Esophagus squamous epithelium (tissue), 5 donors: ENCODE results near the gene AHDC1. TPM values are rescaled to one million over a fixed set of nuclear protein-coding genes. Genes with fewer than 3 reads are reported as not detected.
A peak's percentile ranks its signal among the peaks of the same experiment; 100 is the strongest.

Experiments used
- DNase-seq: peaks from one replicate; lab custom pipeline; 2025; lab: John Stamatoyannopoulos, UW
- H3K27ac ChIP-seq, 4 donors: fragments of 200-600 bp; sonication (generic); one replicate each; pipeline ENCODE4 v1.5.1; 2016 to 2019; ENCODE audit warnings: mild to moderate bottlenecking in 1 of 4
- H3K27me3 ChIP-seq, 4 donors: fragments of 200-600 bp; sonication (generic); 1 replicate in 3 of 4; 2 replicates in 1 of 4; pipeline versions ENCODE4 v1.5.1 to v1.6.0; 2017 to 2021; ENCODE audit warnings: antibody characterized with exemption in 1 of 4
- H3K36me3 ChIP-seq, 3 donors: fragments of 200-600 bp; sonication (generic); one replicate each; pipeline ENCODE4 v1.5.1; 2016 to 2019
- H3K4me1 ChIP-seq, 3 donors: fragments of 200-600 bp; sonication (generic); one replicate each; pipeline ENCODE4 v1.5.1; 2017 to 2019
- H3K4me3 ChIP-seq, 4 donors: fragments of 200-600 bp; sonication (generic); 1 replicate in 3 of 4; 2 replicates in 1 of 4; pipeline ENCODE4 v1.5.1; 2016 to 2019; ENCODE audit warnings: mild to moderate bottlenecking in 2 of 4, moderate library complexity in 1 of 4
- H3K9me3 ChIP-seq, 3 donors: fragments of 200-600 bp; sonication (generic); one replicate each; pipeline ENCODE4 v1.5.1; 2016 to 2019
- CTCF ChIP-seq, 6 experiments: fragments of 450-650 bp in 4 of 6; fragments of 200-600 bp in 2 of 6; sonication (generic) in 2 of 6; IDR thresholded peaks; one replicate each; pipeline ENCODE4 v1.5.1; 2016 to 2019; ENCODE audit warnings: antibody characterized with exemption in 6 of 6, mild to moderate bottlenecking in 4 of 6, moderate library complexity in 4 of 6
- POLR2A ChIP-seq, 4 donors: fragments of 450-650 bp; IDR thresholded peaks; one replicate each; pipeline ENCODE4 v1.6.1; 2017; ENCODE audit warnings: antibody characterized with exemption in 4 of 4, mild to moderate bottlenecking in 4 of 4, moderate library complexity in 3 of 4
- WGBS, 2 donors: methylation state at CpG; one replicate each; pipeline ENCODE4 v1.1.5; 2018; 5-methylcytosine and 5-hydroxymethylcytosine counted together
- intact Hi-C: fragments of 100-400 bp; cut with DNase I; formaldehyde crosslinking; loops from one replicate; pipeline ENCODE4 v1.15.0; 2022
- total RNA-seq, 4 donors: library from RNA; depleted of rRNA; stranded (reverse); fragments of >200 nt; gene quantifications; one replicate each; pipeline ENCODE4 v1.1.0, GENCODE V29; 2016
- donor health status: DM: yes; HTN: yes; CAD: no.

The AHDC1 gene
- total RNA-seq, 4 donors from 2014 or later: 22.2 to 112 (median 30.6) TPM

GRCh38 chr1:27513528-27513927 is 90.4 kb downstream of the AHDC1 start:
- Histone ChIP-seq H3K4me1 (peaks cover 30 to 86% (median 48%) of the 10 kb centered on the region in 3 donors), H3K27ac (peak overlapping the region in 3 of 4 donors; percentile 31 to 99 (median 38)), H3K27me3 (no peaks in the 10 kb centered on the region), H3K9me3 (no peaks in the 10 kb centered on the region), H3K36me3 (no peaks in the 10 kb centered on the region), H3K4me3 (no peak overlapping the region)
- DNase-seq: no peak
- no peak for TF ChIP-seq POLR2A (IDR thresholded peaks at IDR 0.05)
- intact Hi-C loops: no loop called here
- 48 to 63% methylated on average over 3 to 5 of the region's 5 CpGs for WGBS, 2 donors

- no peak for DNase-seq
- Histone ChIP-seq H3K27me3 (no peaks in the 10 kb centered on the region), H3K4me1 (peaks cover 45 to 84% (median 46%) of the 10 kb centered on the region in 3 donors), H3K4me3 (no peak overlapping the region), H3K36me3 (no peaks in the 10 kb centered on the region), H3K9me3 (no peaks in the 10 kb centered on the region), H3K27ac (peak overlapping the region; percentile 85 to 94 (median 93))
- 44 to 45% methylated on average over 5 to 9 of the region's 9 CpGs for WGBS, 2 donors
- intact Hi-C loops: no loop called here
- TF ChIP-seq POLR2A (IDR thresholded peaks at IDR 0.05): no peak
- TF ChIP-seq CTCF (IDR thresholded peaks at IDR 0.05): no peak
These were observed 94.5 kb downstream of the AHDC1 start for GRCh38 chr1:27509127-27510080.

GRCh38 chr1:27507960-27508665 is 95.8 kb downstream of the AHDC1 start:
- Histone ChIP-seq H3K27ac (peak overlapping the region; percentile 80 to 94 (median 93)), H3K4me1 (peaks cover 47 to 84% (median 50%) of the 10 kb centered on the region in 3 donors), H3K9me3 (no peaks in the 10 kb centered on the region), H3K27me3 (no peaks in the 10 kb centered on the region), H3K36me3 (no peaks in the 10 kb centered on the region), H3K4me3 (no peak overlapping the region)
- peak in 3 of 6 experiments; percentile 20 to 44 (median 22) for TF ChIP-seq CTCF (IDR thresholded peaks at IDR 0.05)
- TF ChIP-seq POLR2A (IDR thresholded peaks at IDR 0.05): peak in 1 of 4 donors; percentile 15
- 50 to 60% methylated on average over 5 to 6 of the region's 6 CpGs for WGBS, 2 donors
- intact Hi-C loops: no loop called here
- no peak for DNase-seq

GRCh38 chr1:27506703-27507102 is 97.2 kb downstream of the AHDC1 start:
- no peak for DNase-seq
- peak overlapping the region; percentile 92 to 96 (median 94) for H3K27ac ChIP-seq
- TF ChIP-seq POLR2A (IDR thresholded peaks at IDR 0.05) (no peak), CTCF (IDR thresholded peaks at IDR 0.05) (no peak)
- WGBS, 2 donors: 72% methylated on average over 6 of the region's 6 CpGs
- no peaks in the 10 kb centered on the region for H3K9me3 ChIP-seq
- no peak overlapping the region for H3K4me3 ChIP-seq
- H3K36me3 ChIP-seq: no peaks in the 10 kb centered on the region
- intact Hi-C loops: no loop called here
- H3K27me3 ChIP-seq: no peaks in the 10 kb centered on the region
- peaks cover 48 to 86% (median 50%) of the 10 kb centered on the region in 3 donors for H3K4me1 ChIP-seq

- Histone ChIP-seq H3K27me3 (no peaks in the 10 kb centered on the region), H3K27ac (peak overlapping the region; percentile 92 to 96 (median 94)), H3K9me3 (no peaks in the 10 kb centered on the region), H3K4me1 (peaks cover 46 to 77% (median 49%) of the 10 kb centered on the region in 3 donors), H3K4me3 (no peak overlapping the region), H3K36me3 (no peaks in the 10 kb centered on the region)
- no peak for DNase-seq
- TF ChIP-seq CTCF (IDR thresholded peaks at IDR 0.05) (no peak), POLR2A (IDR thresholded peaks at IDR 0.05) (no peak)
- intact Hi-C loops: no loop called here
- 20 to 26% methylated on average over 3 to 4 of the region's 5 CpGs for WGBS, 2 donors
These were observed 98.6 kb downstream of the AHDC1 start for GRCh38 chr1:27505420-27505680.
